ENCODE measurements around the gene CASP2. TPM values are rescaled to one million over a fixed set of nuclear protein-coding genes. Genes with fewer than 3 reads are reported as not detected.

CASP2 gene
- total RNA-seq, 1 donor from 2014 or later: 55.3 TPM

DNA sequence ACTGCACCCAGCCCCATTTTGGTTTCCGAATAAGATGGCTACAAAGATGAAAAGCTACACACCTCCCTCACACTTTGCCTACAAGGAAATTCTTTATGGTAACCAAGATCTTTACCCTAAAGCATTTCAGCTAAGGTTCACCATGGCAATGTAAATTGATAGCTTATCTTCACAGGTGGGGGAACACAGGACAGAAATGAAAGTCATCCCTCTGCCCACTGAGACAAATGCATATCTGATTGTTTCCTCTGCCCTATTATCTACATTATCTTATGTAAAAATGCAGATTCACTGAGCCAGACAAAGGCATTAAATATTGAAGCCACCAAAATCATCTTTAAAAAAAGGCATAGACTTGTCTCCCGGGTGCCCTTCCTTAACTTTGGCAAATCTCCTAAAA is 6.6 kb upstream of the CASP2 start:
- H3K36me3 Mint-ChIP-seq (ENCODE audit: low read depth, unreplicated experiment): peaks cover 5% of the 10 kb centered on the region
- no peak overlapping the region for H3K27ac Mint-ChIP-seq (ENCODE audit: unreplicated experiment)
- TF ChIP-seq, protein P1, sequence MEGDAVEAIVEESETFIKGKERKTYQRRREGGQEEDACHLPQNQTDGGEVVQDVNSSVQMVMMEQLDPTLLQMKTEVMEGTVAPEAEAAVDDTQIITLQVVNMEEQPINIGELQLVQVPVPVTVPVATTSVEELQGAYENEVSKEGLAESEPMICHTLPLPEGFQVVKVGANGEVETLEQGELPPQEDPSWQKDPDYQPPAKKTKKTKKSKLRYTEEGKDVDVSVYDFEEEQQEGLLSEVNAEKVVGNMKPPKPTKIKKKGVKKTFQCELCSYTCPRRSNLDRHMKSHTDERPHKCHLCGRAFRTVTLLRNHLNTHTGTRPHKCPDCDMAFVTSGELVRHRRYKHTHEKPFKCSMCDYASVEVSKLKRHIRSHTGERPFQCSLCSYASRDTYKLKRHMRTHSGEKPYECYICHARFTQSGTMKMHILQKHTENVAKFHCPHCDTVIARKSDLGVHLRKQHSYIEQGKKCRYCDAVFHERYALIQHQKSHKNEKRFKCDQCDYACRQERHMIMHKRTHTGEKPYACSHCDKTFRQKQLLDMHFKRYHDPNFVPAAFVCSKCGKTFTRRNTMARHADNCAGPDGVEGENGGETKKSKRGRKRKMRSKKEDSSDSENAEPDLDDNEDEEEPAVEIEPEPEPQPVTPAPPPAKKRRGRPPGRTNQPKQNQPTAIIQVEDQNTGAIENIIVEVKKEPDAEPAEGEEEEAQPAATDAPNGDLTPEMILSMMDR (IDR thresholded peaks at IDR 0.05; ENCODE audit: unreplicated experiment): no peak
- no peak for DNase-seq (ENCODE audit: low spot score)
- H3K9me3 Mint-ChIP-seq (ENCODE audit: unreplicated experiment): no peaks in the 10 kb centered on the region
- H3K4me1 Mint-ChIP-seq (ENCODE audit: unreplicated experiment): peaks cover 31% of the 10 kb centered on the region
- no peak overlapping the region for H3K4me3 Mint-ChIP-seq (ENCODE audit: unreplicated experiment)
- H3K27me3 Mint-ChIP-seq (ENCODE audit: unreplicated experiment): peaks cover 5% of the 10 kb centered on the region

DNA sequence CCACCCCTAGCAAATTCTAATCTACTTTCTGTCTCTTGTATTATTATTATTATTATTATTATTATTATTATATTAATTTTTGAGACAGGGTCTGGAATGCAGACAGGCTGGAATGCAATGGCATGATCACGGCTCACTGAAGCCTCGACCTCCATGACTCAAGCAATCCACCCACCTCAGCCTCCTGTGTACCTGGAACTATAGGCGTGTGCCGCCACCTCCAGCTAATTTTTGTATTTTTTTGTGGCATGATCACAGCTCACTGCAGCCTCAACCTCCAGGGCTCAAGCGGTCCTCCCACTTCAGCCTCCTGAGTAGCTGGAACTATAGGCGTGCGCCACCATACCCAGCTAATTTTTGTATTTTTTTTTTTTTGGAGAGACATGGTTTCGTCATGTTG is 6.0 kb upstream of the CASP2 start:
- H3K4me3 Mint-ChIP-seq (ENCODE audit: unreplicated experiment): no peak overlapping the region
- H3K36me3 Mint-ChIP-seq (ENCODE audit: low read depth, unreplicated experiment): peaks cover 9% of the 10 kb centered on the region
- H3K4me1 Mint-ChIP-seq (ENCODE audit: unreplicated experiment): peaks cover 36% of the 10 kb centered on the region
- H3K27me3 Mint-ChIP-seq (ENCODE audit: unreplicated experiment): peaks cover 11% of the 10 kb centered on the region
- peaks cover 4% of the 10 kb centered on the region for H3K9me3 Mint-ChIP-seq (ENCODE audit: unreplicated experiment)
- H3K27ac Mint-ChIP-seq (ENCODE audit: unreplicated experiment): no peak overlapping the region
- no peak for DNase-seq (ENCODE audit: low spot score)
- TF ChIP-seq, protein P1 (IDR thresholded peaks at IDR 0.05; ENCODE audit: unreplicated experiment): no peak

DNA sequence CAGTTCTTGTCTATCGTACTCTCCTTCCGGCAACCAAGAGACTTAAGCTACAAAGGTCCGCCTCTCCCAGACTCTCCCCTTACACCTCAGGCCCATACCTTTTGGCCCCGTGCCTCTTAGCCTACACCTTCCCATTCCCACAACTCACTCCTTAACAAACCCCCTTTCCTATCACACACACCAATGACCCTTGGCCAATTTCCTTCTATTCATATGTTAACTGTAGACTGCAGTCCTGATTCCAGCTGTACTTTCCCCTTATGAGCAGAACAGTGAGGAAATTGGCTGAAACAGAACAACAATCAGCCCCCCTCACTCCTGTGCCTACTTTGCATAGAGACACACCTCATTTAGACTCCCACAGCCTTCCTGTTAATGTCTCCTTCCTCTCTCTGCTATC is 4.8 kb upstream of the CASP2 start:
- H3K27ac Mint-ChIP-seq (ENCODE audit: unreplicated experiment): peak overlapping the region; percentile 90
- H3K4me3 Mint-ChIP-seq (ENCODE audit: unreplicated experiment): peak overlapping the region; percentile 16
- peaks cover 4% of the 10 kb centered on the region for H3K9me3 Mint-ChIP-seq (ENCODE audit: unreplicated experiment)
- TF ChIP-seq, protein P1 (IDR thresholded peaks at IDR 0.05; ENCODE audit: unreplicated experiment): no peak
- H3K36me3 Mint-ChIP-seq (ENCODE audit: low read depth, unreplicated experiment): peaks cover 9% of the 10 kb centered on the region
- peaks cover 15% of the 10 kb centered on the region for H3K27me3 Mint-ChIP-seq (ENCODE audit: unreplicated experiment)
- H3K4me1 Mint-ChIP-seq (ENCODE audit: unreplicated experiment): peaks cover 39% of the 10 kb centered on the region
- DNase-seq (ENCODE audit: low spot score): no peak

DNA sequence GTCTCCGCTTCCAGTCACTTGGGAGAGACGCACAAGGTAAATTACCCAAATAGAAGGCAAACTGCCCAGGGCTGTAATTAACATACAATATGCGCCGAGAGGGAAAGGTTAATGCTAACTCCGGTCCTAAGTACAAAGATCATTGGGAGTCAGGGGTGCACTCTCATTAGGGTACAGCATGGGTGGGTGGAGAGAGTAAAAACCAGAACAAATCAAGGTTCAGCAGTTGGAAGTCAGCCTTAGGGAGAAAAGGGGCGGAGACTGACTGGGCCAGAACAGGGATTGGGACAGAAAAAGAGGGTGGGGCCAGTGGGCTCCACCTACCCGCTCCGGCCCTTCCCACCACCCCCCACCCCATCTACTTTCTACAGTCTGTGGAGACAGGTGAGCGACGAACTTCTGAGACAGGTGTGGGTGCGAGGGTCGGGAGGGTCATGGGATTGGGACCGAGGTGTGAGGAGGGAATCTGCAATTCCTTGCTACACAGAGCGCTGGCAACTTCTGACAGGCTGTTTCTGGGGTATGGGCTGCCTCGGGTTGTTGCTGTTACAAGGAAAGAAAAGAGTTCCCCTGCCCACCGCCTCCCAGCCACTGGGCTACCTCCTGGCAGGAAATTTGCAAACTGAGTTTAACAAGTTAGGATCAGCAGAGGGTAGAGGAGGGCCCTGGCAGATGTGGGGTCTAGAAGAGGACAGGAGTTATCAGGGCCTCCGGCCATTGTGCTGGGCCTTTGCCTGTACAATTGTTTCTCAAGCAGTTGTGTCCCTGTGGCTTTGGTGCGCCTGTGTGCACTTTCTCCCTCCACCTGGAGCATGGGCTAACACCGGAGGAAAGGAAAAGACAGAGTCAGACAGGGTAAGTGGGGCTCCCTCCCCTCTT is 3.3 kb upstream of the CASP2 start, which contains the start of gene TMEM139:
Gene TMEM139, plus strand, starts transcription at position 368 of the 879 bp plus-strand sequence. CDS start 1,000 bp downstream, outside the sequence.
- TF ChIP-seq, protein P1 (IDR thresholded peaks at IDR 0.05; ENCODE audit: unreplicated experiment): no peak
- no peak for DNase-seq (ENCODE audit: low spot score)
- H3K36me3 Mint-ChIP-seq (ENCODE audit: low read depth, unreplicated experiment): peaks cover 11% of the 10 kb centered on the region
- peak within 1 kb of the TSS; percentile 75 for H3K4me3 Mint-ChIP-seq (ENCODE audit: unreplicated experiment)
- peaks cover 4% of the 10 kb centered on the region for H3K9me3 Mint-ChIP-seq (ENCODE audit: unreplicated experiment)
- peaks cover 50% of the 10 kb centered on the region for H3K4me1 Mint-ChIP-seq (ENCODE audit: unreplicated experiment)
- peaks cover 22% of the 10 kb centered on the region for H3K27me3 Mint-ChIP-seq (ENCODE audit: unreplicated experiment)
- peak within 1 kb of the TSS; percentile 90 for H3K27ac Mint-ChIP-seq (ENCODE audit: unreplicated experiment)

DNA sequence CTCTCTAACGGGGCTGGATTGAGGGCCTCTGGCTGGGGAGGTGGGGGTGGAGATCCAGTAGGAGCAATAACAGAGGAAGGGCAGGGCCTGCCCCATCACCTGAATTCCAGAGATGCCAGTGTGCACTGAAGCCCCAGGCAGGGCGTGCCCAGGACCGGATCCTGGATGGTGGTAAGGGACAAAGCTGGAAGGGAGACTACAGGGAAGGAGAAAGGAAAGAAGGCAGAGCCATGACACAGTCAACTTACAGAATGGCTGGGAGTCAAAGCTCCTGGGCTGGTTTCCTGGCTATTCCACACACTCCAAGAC is 2.7 kb upstream of the CASP2 start:
- no peak for DNase-seq (ENCODE audit: low spot score)
- Mint-ChIP-seq H3K9me3 (ENCODE audit: unreplicated experiment) (peaks cover 4% of the 10 kb centered on the region), H3K4me3 (ENCODE audit: unreplicated experiment) (peak overlapping the region; percentile 75), H3K27me3 (ENCODE audit: unreplicated experiment) (peaks cover 24% of the 10 kb centered on the region), H3K4me1 (ENCODE audit: unreplicated experiment) (peaks cover 53% of the 10 kb centered on the region), H3K27ac (ENCODE audit: unreplicated experiment) (no peak overlapping the region), H3K36me3 (ENCODE audit: low read depth, unreplicated experiment) (peaks cover 12% of the 10 kb centered on the region)
- TF ChIP-seq, protein P1 (IDR thresholded peaks at IDR 0.05; ENCODE audit: unreplicated experiment): no peak

Data from endothelial cell (in vitro differentiated cells).